Activated naive CD8-positive, alpha-beta T cell (primary cell): ENCODE measurements around the gene GABBR2.
"Not testable (repeated sequence)": the region's sequence is repeated elsewhere in the genome, so short reads cannot be mapped to it uniquely, and the experiment has no call there.

Experiments used
- H3K27ac Mint-ChIP-seq: one replicate; pipeline ENCODE4 v1.8.0; 2021; ENCODE audit warnings: mixed read lengths
- H3K27me3 Mint-ChIP-seq: one replicate; pipeline ENCODE4 v1.8.0; 2021; ENCODE audit warnings: mixed read lengths
- H3K36me3 Mint-ChIP-seq: one replicate; pipeline ENCODE4 v1.8.0; 2021; ENCODE audit warnings: mixed read lengths
- H3K4me1 Mint-ChIP-seq: one replicate; pipeline ENCODE4 v1.8.0; 2021; ENCODE audit warnings: low read depth, mixed read lengths
- H3K4me3 Mint-ChIP-seq: one replicate; pipeline ENCODE4 v1.8.0; 2021; ENCODE audit warnings: mild to moderate bottlenecking, mixed read lengths
- H3K9me3 Mint-ChIP-seq: one replicate; pipeline ENCODE4 v1.8.0; 2021; ENCODE audit warnings: low read depth, mixed read lengths

The GABBR2 gene

GRCh38 chr9:98515506-98516204, 193.1 kb downstream of the GABBR2 start:
- Mint-ChIP-seq H3K27ac (no peak overlapping the region), H3K27me3 (peaks cover 10% of the 10 kb centered on the region), H3K9me3 (no peaks in the 10 kb centered on the region), H3K4me3 (no peak overlapping the region), H3K4me1 (no peaks in the 10 kb centered on the region), H3K36me3 (no peaks in the 10 kb centered on the region)

GRCh38 chr9:98514841-98515240, 193.9 kb downstream of the GABBR2 start:
- H3K4me1 Mint-ChIP-seq = no peaks in the 10 kb centered on the region
- H3K36me3 Mint-ChIP-seq = no peaks in the 10 kb centered on the region
- no peaks in the 10 kb centered on the region for H3K9me3 Mint-ChIP-seq
- peaks cover 6% of the 10 kb centered on the region for H3K27me3 Mint-ChIP-seq
- no peak overlapping the region for H3K4me3 Mint-ChIP-seq
- H3K27ac Mint-ChIP-seq = no peak overlapping the region

- H3K4me1 Mint-ChIP-seq, H3K4me3 Mint-ChIP-seq, H3K9me3 Mint-ChIP-seq, H3K36me3 Mint-ChIP-seq, H3K27ac Mint-ChIP-seq: not testable (repeated sequence)
- H3K27me3 Mint-ChIP-seq = peaks cover 20% of the 10 kb centered on the region
Observed at GRCh38 chr9:98508217-98508919, 200.4 kb downstream of the GABBR2 start.

DNA sequence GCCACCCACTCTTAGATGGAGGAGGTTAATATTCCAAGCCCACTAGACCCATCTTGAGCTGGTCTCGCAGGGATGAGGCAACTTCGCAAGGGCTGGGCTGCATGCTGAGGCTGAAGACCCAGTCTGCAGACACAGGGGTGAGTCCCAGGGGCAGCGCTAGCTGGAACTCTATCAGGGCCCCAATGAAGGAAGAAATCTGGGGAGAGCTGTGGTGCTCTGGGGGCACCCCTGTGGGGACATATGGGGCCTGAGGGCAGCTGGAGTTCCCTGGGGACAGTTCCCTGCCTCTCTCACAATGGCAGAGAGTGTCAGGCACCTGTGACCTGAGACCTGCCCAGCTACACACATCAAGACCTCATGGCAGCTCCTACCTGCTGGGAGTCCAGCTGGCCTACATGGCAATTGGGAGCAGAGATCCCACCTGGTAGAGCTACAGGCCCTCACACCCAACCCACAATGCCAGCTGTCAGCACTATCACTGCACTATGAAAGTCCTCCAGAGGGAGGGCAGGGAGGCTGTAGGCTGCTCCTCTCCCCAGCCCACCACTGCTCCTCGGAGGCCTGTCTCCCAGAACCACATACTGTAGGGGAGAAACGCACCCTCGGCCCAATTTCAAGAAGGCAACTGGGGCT, 202.2 kb downstream of the GABBR2 start:
- H3K4me3 Mint-ChIP-seq = no peak overlapping the region
- H3K36me3 Mint-ChIP-seq = no peaks in the 10 kb centered on the region
- H3K9me3 Mint-ChIP-seq = no peaks in the 10 kb centered on the region
- H3K4me1 Mint-ChIP-seq = no peaks in the 10 kb centered on the region
- H3K27ac Mint-ChIP-seq = no peak overlapping the region
- peaks cover 20% of the 10 kb centered on the region for H3K27me3 Mint-ChIP-seq

DNA sequence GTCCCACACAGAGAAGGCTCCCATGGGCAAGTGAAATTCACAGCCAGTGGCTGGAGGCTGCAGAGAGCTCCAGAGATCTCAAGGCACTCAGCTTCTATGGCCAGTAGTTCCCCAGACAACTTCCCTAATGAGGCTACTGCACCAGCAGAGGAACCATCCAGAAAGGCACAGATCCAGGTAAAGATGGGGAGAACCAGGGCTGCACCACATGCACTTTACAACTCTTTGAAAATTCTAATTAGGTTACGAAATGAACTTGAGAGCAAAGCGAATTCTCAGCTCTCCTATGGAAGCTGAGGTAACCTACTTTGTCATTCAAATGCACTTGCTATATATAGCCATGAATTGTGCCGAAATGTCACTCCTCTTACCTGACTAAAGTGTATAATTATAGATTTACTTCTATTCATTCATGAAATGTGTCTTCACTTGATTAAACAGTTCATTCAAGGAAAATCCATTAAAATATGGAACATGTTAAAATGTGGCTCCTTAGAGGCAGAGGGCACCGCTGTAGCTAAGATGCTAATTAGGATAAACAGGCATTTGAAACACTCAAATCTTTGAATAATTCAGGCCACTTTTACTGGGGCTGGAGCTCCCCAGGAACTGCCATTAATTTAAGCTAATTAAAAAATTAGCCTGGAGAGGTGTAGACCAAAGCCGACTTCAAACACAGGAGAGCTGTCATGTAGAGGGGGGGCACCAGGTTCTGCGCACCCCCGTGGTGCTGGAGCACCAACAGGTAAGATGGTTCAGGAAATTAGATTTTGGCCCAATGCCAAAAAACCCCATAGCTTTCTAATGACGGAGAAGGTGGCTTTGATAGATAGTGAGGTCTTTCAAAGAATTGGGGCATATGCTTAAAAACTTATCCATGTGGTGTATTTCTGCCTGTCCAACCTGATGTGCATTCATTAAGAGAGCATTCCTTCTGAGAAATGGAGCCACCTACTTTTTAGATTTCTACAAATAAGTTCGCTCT, 204.1 kb downstream of the GABBR2 start:
- H3K4me3 Mint-ChIP-seq = no peak overlapping the region
- H3K4me1 Mint-ChIP-seq = no peaks in the 10 kb centered on the region
- no peaks in the 10 kb centered on the region for H3K9me3 Mint-ChIP-seq
- peaks cover 20% of the 10 kb centered on the region for H3K27me3 Mint-ChIP-seq
- H3K36me3 Mint-ChIP-seq = no peaks in the 10 kb centered on the region
- H3K27ac Mint-ChIP-seq = no peak overlapping the region

DNA sequence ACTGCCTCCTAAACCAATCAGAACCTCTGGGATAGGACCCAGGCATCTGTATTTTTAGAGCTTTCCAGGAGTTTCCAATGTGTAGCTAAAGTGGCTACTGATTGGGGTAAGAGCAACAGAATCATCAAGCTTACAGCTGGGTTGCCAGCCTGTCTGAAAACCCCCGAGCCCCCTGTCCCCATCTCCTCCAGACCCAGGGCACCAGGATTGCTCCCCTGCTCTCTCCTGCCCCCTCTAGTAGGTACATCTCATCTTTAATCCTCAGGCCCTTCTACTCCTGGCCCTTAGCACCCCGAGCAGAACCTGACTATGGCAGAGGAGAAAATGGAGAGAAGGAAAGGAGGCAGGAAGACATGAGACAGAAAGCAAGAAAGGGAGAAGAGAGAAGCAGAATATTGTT, 204.9 kb downstream of the GABBR2 start:
- no peaks in the 10 kb centered on the region for H3K9me3 Mint-ChIP-seq
- no peak overlapping the region for H3K27ac Mint-ChIP-seq
- H3K36me3 Mint-ChIP-seq = no peaks in the 10 kb centered on the region
- peaks cover 24% of the 10 kb centered on the region for H3K27me3 Mint-ChIP-seq
- H3K4me1 Mint-ChIP-seq = no peaks in the 10 kb centered on the region
- H3K4me3 Mint-ChIP-seq = no peak overlapping the region

- Mint-ChIP-seq H3K4me1 (no peaks in the 10 kb centered on the region), H3K27ac (no peak overlapping the region), H3K9me3 (no peaks in the 10 kb centered on the region), H3K27me3 (peaks cover 24% of the 10 kb centered on the region), H3K4me3 (no peak overlapping the region), H3K36me3 (no peaks in the 10 kb centered on the region)
Observed at GRCh38 chr9:98502976-98503325, 205.8 kb downstream of the GABBR2 start.

DNA sequence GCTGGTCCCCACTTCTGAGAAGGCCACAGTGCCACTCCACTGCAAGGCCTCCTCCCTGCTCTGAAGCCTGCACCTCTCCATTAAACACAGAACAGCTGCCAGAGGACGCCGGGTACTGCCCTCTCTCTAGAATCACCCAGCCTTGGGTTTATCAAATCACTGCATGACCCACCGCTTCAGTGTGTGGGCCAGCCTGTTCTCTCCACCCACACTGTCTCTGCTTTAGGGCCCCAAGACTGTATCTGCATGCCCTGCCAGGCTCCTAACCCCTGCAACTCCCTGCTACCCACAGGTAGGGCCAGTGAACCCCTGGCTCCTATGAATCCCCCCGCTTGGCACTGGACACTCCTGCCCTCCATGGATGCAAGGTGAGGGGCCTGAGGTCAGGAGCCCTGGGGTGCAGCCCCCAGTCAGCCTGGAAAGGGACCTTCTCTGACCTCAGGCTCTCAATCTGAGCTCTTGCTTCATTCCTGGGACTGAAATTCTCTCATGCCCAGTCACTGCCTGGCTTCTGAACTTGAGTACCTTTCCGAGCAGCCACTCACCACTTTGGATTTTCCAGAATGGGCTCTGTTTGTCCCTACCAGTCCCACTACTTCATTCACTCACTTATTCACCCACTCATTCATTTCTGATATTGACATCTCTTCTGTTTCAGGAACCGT, 206.3 kb downstream of the GABBR2 start:
- Mint-ChIP-seq H3K36me3 (no peaks in the 10 kb centered on the region), H3K9me3 (no peaks in the 10 kb centered on the region), H3K27ac (no peak overlapping the region), H3K27me3 (peaks cover 19% of the 10 kb centered on the region), H3K4me3 (no peak overlapping the region), H3K4me1 (no peaks in the 10 kb centered on the region)

DNA sequence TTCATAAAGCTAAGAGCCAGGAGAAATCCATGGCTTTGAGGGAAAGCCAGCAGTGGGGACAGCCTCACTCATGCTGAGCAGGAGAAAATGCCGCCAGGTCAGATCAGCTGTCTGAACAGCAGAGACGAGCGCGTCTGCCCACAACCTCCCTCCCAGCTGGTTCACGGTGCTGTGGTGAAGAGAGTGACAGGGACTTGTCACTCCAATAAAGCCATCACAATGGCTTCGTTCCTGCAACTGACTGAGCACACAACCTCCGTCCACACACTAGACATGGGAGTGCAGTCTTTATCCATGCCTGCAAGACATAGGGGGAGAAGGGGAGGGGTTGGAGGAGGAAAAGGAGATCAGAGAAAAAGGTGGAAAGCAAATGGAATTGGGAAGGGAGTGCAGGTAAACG, 206.9 kb downstream of the GABBR2 start:
- Mint-ChIP-seq H3K27me3 (peaks cover 14% of the 10 kb centered on the region), H3K9me3 (no peaks in the 10 kb centered on the region), H3K27ac (no peak overlapping the region), H3K4me1 (no peaks in the 10 kb centered on the region), H3K4me3 (no peak overlapping the region), H3K36me3 (no peaks in the 10 kb centered on the region)

GRCh38 chr9:98501259-98501658, 207.5 kb downstream of the GABBR2 start:
- not testable (repeated sequence) for H3K4me3 Mint-ChIP-seq, H3K36me3 Mint-ChIP-seq

DNA sequence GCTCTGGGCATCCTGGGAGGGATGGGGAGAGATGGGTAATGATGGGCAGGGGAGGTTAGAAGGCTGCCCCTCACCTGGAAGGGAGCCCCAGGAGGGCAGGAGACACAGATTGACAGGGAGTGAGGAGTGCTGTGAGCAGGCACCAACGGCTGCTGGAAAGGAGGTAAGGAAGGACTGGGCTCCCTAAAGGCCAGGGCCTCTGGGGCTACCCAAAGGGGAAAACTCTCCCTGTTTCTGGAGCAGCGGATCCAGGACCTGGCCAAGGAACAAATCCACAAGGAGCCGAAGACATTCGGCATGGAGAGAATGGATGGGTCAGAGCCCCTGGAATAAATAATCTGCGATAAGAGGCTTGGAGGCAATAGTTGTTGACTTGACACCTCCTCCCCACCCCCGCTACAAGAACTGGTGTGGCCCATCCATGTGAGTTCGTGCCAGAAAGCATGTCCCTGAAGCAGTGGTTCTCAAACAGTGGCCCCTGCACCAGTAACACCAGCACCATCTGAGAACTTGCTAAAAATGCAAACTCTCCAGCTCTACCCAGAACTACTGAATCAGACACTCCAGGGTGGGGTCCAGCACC, 208.3 kb downstream of the GABBR2 start:
- no peak overlapping the region for H3K4me3 Mint-ChIP-seq
- H3K9me3 Mint-ChIP-seq = no peaks in the 10 kb centered on the region
- H3K27me3 Mint-ChIP-seq = peaks cover 10% of the 10 kb centered on the region
- no peaks in the 10 kb centered on the region for H3K36me3 Mint-ChIP-seq
- no peak overlapping the region for H3K27ac Mint-ChIP-seq
- no peaks in the 10 kb centered on the region for H3K4me1 Mint-ChIP-seq

More at GRCh38 chr9:98501259-98501658, 207.5 kb downstream of the GABBR2 start:
- peaks cover 12% of the 10 kb centered on the region for H3K27me3 Mint-ChIP-seq
- H3K27ac Mint-ChIP-seq, H3K9me3 Mint-ChIP-seq, H3K4me1 Mint-ChIP-seq: not testable (repeated sequence)

DNA sequence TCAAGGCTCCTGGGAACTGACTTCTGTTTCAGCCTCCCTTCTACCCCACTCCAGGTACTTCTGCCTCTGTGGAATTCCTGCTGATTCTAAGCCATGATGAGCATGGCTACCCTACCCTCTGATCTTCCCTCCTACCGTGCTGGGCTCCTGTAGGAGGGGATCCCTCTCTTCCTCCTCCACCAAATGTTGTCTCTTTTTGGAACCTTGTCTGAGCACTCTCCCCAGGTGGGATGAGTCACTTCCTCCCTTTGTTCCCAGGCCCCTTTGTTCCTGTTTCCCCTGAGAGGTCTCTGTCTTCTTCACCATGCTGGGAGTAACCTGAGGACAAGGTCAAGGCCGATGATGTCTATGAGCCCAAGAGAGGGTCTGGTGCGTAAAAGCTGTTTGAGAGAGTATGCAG, 213.2 kb downstream of the GABBR2 start:
- H3K4me1 Mint-ChIP-seq = no peaks in the 10 kb centered on the region
- H3K27me3 Mint-ChIP-seq = peaks cover 13% of the 10 kb centered on the region
- H3K9me3 Mint-ChIP-seq = no peaks in the 10 kb centered on the region
- H3K27ac Mint-ChIP-seq = no peak overlapping the region
- H3K4me3 Mint-ChIP-seq = no peak overlapping the region
- no peaks in the 10 kb centered on the region for H3K36me3 Mint-ChIP-seq

DNA sequence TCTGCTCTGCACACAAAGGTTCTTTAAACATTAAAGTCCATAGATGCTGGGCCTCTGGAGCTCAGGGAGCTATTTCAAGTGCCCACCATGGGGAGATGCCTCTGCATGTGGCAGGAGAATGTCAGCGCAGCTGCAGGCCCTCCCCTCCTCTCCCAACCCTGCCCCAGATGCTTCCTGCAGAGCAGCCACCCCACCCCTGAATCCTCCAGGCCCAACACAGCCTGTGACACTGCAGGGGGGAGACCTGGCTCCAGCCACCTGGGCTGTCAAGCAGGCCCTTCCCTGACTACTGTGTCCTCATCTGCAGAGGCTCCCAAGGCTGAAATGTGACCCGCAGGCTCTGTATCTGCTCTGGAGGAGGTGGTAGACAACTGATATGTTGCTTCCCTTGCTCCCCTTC, 213.9 kb downstream of the GABBR2 start:
- H3K4me3 Mint-ChIP-seq = no peak overlapping the region
- no peaks in the 10 kb centered on the region for H3K9me3 Mint-ChIP-seq
- H3K27me3 Mint-ChIP-seq = peaks cover 13% of the 10 kb centered on the region
- H3K27ac Mint-ChIP-seq = no peak overlapping the region
- H3K4me1 Mint-ChIP-seq = no peaks in the 10 kb centered on the region
- no peaks in the 10 kb centered on the region for H3K36me3 Mint-ChIP-seq

DNA sequence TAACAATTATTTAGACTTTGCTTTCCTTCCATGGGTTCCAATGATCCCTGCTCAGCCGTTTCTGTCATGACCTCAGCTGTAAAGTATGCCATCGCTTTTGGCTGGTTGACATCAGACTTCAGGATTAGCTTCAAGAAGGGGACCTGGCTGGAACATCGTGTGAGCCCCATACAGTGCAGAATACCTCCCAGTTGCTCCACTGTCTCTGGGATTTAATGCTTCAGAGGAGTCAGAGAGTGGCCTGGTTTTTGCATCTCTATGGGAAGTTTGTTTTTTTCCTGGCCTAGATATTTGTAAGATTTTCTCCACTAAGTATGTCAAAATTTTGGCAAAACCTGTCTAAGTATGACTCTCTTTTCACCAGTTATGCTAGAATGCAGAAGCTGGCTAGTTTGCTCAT, 216.9 kb downstream of the GABBR2 start:
- H3K36me3 Mint-ChIP-seq = no peaks in the 10 kb centered on the region
- H3K4me3 Mint-ChIP-seq = no peak overlapping the region
- H3K27ac Mint-ChIP-seq = no peak overlapping the region
- peaks cover 7% of the 10 kb centered on the region for H3K27me3 Mint-ChIP-seq
- no peaks in the 10 kb centered on the region for H3K4me1 Mint-ChIP-seq
- no peaks in the 10 kb centered on the region for H3K9me3 Mint-ChIP-seq
